Epithelial cell of prostate (primary cell): ENCODE measurements around the gene SKI.
A peak's percentile ranks its signal among the peaks of the same experiment; 100 is the strongest.
"Not testable (repeated sequence)": the region's sequence is repeated elsewhere in the genome, so short reads cannot be mapped to it uniquely, and the experiment has no call there.

ENCODE experiments used
- DNase-seq: peaks from one replicate; pipeline ENCODE4 v3.0.0-alpha.2; 2011; ENCODE audit warnings: low read depth, low spot score
- H3K27ac ChIP-seq: fragments of 450-650 bp; 2 replicates; pipeline ENCODE4 v1.5.1; 2017; ENCODE audit warnings: mild to moderate bottlenecking

Gene SKI

DNA sequence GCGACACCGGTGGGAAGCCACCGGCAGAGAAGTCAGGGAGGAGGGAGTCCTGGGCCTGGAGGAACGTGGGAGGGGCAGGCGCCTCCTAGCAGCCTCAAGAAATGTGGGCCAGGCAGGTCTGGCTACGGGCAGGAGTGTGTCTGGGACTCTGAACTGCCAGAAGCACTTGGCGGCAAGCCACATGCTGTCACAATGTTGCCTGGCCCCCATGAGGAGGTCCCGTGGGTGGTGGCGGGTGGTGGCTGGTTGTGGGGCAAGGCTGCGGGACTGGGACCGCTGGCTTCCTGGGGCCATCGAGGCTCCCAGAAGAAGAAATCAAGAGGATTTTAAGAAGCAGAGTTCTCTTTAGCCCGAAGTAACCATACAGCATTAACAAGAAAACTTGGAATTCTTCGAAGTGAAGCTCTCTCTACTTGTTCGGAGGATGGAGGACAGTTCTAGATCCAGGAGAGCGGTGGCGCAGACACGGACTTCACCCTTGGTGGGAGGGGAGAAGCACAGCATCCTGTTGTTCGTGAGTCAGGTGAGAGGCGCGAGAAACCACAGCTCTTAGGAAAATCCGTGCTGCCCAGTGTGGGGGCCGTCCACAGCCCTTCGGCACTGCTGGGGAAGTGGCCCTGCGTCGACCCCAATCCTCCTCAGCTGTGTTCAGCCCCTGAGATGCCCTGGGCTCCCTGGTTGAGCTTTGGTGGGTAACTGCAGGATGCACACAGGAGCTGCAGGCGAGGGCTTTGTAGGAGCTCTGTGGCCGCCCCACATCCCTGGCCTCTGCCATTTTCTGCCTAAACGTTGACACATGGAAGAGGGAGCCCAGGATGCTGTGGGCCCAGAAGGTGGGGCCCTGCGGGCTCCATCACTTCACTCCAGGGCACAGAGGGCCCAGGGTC lies 12.4 kb downstream of the SKI start:
- no peak for DNase-seq
- no peak overlapping the region for H3K27ac ChIP-seq

DNA sequence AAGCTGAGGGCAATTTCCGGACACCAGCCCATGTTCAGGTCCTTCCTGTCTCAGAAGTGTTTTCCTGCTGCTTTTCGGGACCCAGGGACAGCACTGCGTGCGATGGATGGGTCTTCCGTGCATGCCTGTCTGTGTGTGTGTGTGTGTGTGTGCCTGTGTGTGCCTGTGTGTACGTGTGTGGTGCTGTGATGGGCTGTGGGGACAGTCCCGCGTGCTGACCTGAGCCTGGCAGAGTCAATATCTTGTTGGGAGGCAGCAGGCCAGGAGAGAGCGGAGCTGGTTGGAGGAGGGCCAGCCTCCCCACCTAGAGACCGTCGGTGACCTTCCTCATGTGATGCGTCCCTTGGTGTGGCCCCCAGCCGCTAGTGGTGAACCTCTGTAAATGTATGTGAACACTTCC lies 13.7 kb downstream of the SKI start:
- no peak for DNase-seq
- H3K27ac ChIP-seq, result no peak overlapping the region

DNA sequence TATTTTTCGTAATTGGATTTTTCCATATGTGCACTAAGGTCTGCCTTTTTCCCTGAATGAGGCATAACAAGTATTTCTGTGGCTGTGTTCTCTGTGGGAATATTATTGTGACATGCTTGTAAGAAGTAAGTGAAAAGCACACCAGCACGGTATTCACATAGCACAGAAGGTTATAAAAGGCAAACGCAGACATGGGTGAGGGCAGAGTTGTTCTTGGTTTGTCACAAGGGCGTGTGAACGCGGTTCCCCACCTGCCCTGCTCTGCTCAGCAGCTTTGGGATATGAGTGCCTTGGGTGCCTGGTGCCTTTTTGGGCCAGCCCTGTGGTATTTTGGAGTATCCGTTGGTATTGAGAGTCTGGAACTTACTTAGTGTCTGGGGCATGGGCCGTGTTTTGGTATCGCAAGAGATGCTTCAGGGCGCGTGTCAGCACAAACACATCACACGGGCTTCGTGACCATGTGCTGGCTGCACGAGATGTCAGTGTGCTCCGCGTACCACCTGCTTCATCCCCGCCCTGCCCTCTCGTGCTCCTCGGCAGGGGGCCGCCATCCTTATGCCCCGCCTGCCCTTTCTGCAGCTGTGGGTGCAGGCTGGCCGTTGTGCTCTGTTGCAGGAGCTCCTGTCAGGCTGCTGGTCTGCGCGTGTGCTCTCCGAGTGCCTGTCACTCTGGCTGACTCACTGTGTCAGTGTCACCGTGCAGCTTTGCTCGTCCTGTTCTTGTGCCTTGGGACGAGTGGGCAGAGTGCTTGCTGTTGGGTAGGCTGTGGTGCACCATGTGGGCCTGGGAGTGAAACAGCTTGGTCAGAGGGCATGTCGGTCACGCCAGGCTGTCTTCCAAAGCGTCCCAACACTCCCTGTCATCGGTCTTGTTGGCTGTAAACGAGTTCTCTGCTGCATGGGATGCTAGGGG lies 15.0 kb downstream of the SKI start:
- H3K27ac ChIP-seq, result no peak overlapping the region

DNA sequence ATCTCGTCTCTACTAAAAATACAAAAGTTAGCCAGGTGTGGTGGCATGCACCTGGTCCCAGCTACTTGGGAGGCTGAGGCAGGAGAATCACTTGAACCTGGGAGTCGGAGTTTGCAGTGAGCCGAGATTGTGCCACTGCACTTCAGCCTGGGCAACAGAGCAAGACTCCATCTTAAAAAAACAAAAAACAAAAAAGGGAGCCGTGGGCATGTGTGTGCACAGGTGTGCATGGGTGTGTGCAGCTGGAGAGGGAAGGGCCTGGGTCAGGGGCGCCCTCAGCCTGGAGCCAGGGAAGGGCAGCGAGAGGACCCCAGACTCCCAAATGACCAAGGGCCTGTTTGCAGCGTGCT lies 18.9 kb downstream of the SKI start:
- DNase-seq, H3K27ac ChIP-seq: not testable (repeated sequence)

More for the DNA sequence above, 15.0 kb downstream of the SKI start:
- no peak for DNase-seq

DNA sequence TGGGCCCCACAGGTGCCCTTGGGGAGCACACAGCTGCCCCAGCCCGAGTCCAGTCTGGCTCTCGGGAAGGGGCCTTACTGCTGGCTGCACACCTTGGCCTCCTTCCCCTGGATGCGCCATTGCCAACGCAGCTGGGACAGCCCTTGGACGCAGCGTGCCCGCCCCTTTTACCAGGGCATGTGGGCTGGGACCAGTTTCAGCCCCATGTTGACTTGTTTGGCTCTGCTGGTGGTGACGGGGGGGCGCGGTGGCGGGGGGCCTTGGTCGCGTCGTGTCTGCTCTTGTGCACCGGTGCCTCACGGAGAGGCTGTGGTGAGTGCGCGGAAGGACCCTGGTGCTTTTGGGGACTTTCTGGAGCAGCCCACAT lies 19.6 kb downstream of the SKI start:
- DNase-seq, result no peak
- no peak overlapping the region for H3K27ac ChIP-seq

DNA sequence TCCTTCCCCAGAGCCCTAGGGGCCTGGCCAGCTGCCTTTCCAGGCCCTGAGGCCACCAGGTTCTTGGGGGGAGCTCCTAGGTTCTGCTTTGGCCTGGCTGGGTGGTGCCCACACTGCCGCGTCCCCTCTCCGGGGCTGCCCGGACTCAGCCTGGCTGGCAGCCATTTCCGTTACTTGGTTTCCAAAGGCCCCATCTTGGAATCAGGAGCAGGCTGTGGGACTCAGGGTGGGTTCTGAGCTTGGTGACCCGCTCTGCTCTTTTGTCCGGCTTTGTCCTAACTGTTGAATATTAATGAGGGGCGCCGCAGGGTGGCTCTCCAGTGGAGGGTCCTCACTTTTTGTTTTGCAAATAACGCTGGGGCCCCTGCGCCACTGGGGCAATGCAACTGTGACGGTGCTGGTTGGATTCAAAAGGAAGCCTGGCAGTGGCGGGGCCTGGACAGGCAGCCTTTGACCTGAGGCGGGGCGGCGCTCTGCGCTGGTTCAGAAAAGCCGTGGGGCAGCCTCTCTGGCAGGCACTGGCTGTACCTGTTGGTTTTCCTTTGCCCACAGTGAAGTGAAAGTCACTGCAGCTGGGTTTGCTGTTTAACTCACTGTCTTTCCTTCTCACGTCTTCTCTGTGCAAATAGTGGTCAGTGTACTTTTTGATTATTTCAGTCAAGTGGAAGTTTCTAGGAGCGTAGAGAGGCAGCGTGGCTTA lies 20.2 kb downstream of the SKI start:
- DNase-seq, result no peak
- no peak overlapping the region for H3K27ac ChIP-seq

DNA sequence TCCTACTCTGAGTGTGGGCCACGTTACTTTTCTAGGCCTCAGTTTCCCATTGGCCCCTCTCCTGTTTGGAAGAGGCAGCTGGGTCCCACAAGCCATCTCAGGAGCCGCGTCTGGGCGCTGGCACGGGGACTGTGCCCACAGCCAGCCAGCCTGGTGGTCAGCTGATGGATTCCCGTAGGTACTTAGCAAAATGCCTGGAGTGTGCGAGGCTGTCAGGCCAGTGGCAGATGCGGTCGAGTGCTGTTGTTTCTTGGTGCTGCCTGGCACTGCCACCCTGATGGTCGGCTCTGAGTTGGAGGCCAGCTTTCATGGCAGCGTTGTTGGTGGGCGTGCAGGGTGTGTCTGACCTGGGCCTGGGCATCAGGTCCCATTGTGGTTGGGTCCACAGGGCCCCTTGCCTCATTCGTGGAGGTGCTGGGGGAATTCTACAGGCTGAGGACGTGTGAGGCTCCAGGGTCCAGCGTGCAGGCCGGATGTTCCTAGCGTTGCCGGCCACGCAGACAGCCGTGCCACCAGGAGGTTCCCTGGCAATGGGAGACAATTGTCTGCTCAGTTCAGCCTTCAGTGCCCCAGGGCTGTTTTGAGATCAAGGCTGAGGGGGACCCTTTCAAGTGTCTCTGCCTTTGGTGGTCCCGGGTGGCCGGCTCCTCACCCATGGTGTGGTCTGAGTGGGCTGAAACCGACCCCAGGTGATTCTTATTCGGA lies 20.9 kb downstream of the SKI start:
- H3K27ac ChIP-seq, result no peak overlapping the region
- DNase-seq, result no peak

DNA sequence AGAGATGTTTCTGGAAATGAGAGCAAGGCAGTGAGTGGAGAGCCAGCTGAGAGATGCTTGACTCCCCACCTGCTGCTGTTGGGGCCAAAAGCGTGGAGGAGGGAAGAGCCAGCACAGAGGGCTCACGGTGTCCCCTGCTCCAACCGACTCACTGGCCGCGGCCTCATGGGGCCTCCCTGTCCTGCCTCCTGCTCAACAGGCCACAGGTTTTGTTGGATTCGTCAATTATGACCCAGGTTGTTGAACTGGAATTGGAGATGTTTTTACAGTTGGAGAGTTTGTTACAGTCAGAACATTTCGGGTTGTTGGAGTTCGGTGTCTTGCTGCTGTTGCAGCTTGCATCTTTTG lies 21.4 kb downstream of the SKI start:
- no peak overlapping the region for H3K27ac ChIP-seq

DNA sequence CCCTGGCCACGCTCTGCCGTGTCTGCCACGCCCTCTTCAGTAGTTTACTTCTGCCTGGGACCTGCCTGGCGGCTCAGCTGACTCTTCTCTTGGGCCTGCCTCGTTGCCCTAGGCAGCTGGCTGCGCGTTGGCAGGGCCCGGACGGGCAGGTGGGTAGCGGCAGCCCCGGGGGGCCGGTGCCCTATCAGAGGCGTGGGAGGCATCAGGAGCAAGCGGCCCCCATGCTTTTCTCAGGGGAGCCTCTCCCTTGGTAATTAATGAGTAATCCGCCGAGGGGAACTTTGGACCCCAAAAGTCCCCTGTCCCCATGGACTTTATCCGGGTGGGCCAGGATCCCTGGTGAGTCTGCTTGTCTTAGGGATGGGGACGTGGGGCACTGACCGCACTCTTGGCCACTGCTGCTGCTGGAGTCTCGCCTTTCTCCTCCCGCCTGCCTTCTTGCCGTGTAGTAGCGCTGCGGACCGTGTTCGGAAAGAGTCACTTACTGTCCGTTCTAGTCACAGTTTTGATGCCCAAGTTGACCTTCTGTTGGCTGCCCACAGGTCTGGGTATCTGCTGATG lies 22.7 kb downstream of the SKI start:
- no peak for DNase-seq
- no peak overlapping the region for H3K27ac ChIP-seq

More for the DNA sequence above, 21.4 kb downstream of the SKI start:
- no peak for DNase-seq

DNA sequence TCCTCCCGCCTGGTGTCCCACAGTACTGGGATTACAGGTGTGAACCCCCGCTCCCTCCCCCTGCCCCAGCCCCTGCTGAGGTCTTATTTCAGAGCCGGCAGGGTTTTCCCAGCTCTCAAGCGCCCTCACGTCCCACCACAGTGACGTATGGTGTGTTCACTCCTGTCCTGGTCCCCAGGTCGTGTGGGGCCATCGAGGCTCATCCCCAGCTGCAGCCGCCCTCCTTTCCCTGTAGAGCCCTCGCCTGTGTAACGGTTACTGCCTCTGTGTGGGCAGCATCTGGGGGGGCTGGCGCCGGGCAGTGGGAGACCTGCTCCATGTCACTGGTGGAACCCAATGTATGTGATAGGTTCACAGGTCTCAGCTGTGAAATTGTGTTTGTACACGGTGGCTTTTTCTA lies 23.2 kb downstream of the SKI start:
- no peak for DNase-seq

DNA sequence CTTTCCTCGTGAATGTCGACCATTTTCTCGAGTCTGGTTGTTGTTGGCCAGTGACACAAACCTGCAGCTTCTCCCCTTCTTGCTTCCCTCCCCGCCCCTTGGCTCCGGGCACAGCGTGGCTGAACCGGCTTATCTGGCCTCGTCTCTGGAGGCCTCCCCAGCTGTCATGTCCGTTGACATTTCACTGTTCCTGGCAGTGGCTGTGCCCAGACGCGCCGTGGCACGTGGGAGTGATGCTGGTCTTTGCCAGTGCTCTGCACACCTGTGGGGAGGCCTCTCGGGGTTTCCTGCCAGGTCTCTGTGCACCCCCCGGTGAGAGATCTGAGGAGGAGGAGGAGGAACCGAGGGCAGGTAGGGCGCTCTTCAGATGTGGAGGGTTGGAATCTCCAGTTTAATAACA lies 23.7 kb downstream of the SKI start:
- H3K27ac ChIP-seq, result no peak overlapping the region

More for the DNA sequence above, 23.2 kb downstream of the SKI start:
- H3K27ac ChIP-seq, result no peak overlapping the region

DNA sequence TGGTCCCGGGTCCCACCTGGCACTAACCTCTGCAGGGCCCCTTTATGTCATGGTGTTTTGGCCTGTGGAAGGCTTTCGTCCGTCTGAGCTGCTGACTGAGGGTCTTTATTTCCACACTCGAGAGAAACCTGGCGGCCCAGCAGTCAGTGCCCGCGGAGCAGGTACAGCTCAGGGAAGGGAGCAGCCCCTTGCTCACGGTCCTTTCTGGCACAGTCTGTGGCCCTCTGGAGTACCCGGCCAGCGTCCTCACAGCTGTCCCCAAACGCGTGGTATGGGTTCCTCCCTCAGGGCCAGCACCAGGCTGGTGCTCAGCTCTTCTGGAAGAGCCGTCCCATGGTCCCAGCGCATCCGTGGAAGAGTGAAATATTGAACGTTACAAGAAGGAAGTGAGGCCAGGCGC lies 24.3 kb downstream of the SKI start:
- H3K27ac ChIP-seq, result no peak overlapping the region
- DNase-seq, result no peak

More for the DNA sequence above, 23.7 kb downstream of the SKI start:
- no peak for DNase-seq

DNA sequence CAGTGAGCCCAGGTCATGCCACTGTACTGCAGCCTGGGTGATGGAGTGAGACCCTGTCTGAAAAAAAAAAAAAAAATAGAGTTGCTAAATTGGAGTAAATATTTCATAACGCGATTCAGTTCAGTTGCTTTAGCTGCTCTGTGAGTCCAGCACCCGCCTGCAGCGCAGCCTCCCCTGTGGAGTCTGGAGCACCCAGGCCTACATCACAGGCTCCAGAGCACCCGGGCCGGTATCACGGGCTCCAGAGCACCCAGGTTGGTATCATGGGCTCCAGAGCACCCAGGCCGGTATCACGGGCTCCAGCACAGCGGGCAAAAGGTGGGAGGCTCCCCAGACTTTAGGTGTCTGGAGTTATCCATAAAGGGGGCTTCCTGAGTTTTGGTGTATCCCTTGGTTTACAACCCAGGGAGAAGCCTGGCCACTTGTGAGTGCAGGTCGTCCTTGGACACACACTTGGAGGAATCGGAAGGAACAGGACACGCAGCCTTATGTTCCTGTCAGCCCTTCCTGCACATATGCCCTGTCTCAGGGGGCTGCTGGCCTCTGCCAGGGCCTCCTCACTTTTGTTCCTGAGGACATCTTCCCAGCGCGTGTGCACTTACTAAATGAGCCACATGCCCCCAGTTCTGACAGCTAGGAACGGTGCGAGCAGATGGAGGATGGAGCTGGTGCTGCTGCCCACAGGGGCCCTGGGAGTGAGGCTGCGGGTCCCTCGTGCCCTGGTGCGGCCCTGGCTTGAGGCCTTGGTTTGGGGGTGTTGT lies 25.1 kb downstream of the SKI start:
- H3K27ac ChIP-seq, result no peak overlapping the region
- DNase-seq, result no peak

DNA sequence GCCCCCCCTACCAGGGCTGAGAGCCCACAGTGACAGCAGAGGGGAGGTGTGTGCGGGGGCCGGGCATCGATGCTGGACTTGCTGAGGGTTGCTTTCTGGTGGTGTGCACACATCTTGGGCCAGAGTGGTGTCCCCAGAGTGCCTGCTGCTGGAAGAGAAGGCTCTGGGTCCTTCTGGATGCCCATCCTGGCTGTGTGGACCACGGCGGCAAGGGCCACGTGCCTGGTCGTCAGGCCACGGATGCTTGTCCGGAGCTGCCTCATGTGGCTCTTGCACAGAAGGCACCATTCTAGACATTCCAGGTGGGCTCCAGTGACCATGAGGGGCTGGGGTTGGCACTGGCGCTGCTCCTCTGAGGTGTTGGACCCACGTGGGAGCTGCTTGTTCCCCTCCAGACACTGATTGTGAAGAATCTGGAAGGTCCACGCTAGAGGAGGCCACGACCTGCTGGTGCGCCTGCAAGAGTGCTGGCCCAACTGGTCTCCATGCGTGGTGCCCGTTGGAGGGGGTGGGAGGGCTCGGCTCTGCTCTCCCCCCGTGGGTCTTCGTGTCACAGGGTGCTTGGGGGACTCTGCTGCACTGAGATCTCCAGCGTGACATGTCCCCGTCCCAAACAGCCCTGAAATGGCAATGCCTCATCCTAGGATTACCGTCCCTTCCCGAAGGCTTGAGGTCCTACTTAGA lies 25.8 kb downstream of the SKI start:
- H3K27ac ChIP-seq, result no peak overlapping the region
- no peak for DNase-seq

DNA sequence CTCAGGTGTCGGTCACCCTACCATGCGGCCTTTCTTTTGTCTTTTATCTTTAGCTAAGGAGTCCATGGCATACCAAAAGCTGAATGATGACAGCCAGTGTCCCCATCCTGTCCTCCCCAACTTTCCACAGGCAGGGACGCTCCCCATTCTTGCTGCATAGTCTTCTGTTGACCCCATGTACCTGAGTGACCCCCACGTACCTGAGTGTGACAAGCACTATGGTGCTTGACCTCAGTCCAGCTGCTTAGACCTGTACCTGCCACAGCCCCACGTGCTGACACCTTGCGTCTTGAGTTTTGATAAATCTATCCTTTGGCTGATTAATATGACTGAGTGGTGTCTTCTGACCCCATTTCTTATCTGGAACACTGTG lies 26.9 kb downstream of the SKI start:
- H3K27ac ChIP-seq, result peak overlapping the region; percentile 92
- DNase-seq, result no peak

DNA sequence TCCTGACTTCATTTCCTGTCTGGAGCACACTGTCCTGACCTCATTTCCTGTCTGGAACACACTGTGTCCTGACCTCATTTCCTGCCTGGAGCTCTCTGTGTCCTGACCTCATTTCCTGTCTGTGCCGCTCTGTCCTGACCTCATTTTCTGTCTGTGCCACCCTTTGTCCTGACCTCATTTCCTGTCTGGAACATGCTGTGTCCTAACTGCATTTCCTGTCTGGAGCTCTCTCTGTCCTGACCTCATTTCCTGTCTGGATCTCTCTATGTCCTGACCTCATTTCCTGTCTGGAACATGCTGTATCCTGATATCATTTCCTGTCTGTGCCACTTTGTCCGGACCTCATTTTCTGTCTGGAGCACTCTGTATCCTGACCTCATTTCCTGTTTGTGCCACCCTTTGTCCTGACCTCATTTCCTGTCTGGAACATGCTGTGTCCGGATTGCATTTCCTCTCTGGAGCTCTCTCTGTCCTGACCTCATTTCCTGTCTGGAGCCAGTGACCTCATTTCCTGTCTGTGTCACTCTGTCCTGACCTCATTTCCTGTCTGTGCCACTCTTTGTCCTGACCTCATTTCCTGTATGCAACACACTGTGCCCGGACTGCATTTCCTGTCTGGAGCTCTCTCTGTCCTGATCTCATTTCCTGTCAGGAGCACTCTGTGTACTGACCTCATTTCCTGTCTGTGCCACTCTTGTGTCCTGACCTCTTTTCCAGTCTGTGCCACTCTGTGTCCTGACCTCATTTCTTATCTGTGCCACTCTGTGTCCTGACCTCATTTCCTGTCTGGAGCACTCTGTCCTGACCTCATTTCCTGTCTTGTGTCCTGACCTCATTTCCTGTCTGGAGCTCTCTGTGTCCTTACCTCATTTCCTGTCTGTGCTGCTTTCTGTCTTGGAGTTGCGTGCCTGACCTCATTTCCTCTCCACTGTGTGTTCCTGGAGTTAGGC lies 27.6 kb downstream of the SKI start:
- no peak for DNase-seq
- peak overlapping the region; percentile 92 for H3K27ac ChIP-seq

DNA sequence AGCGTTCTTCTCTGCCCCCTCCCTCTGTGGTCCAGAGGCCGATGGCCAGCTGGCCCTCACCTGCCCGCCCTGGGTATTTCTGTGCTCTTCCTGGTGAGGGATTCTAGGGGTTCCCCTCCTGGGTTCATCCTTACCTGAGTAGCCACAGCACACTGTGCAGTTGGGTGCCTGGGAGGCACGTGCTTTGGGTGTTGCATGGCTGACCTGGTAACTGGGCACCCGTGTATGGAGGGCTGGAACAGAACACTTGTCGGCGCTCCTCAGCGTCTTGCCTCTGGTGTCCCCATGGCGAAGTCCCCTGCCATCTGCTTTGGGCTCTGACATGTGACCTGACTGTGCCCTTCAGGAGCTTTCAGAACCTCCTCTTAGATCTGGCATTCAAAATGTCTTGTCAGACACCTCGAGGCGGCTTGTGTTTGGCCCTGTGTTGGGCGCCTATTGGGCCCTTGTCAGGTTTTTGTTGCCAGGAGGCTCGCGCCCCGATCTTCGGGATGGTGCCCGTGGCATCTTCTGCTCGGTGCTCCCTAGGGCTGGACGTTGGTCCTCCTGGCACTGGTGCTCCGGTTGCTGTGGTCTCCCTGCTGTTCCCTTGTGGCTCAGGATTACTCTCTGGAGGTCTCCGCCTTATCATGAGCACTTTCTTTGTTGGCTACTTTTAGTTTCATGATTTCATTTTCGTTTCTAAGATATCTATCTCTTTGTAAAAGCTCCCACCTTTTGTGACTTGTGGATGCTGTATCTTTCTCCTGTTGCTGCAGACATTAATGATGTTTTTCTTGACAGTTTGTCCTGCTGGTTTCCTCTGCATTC lies 28.5 kb downstream of the SKI start:
- no peak for DNase-seq
- peak overlapping the region; percentile 92 for H3K27ac ChIP-seq
